ENCODE measurements around the gene NCAPG.
A peak's percentile ranks its signal among the peaks of the same experiment; 100 is the strongest.

Gene NCAPG

DNA sequence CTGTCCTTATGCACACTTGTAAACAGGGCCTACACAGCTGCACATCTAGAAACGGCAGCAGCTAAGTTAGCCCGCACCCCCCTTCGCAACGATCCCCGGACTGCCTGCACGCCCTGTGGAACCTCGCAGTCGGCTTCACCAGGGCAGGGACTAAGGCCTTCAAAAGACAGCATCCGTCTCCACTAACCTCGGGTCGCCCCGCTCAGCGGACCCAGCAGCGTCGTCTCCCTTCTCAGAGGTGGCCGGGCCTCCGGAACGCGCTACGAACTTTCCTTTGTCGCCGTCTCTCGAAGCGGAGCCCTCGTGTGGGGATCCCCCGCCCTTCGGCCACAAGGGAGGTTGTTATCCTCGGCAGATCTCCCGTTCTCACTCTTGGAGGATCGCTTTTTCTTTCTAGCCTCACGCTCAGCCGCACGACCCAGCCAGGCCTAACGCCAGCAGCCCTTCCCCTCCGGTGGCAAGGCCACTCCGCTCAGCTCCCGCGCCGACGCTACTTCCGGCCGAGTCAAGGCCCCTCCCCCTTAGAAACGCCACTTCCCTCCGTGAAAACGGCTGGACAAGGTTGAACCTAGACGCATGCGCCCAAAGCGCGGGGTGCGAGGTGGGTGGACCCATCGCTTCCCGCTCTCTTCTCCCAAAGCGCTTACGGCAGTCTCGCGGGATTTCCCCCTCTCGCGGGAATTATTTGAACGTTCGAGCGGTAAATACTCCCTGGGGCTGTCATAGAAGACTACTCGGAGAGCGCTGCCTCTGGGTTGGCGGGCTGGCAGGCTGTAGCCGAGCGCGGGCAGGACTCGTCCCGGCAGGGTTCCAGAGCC is at the start of gene NCAPG, which contains the start of gene DCAF16:
NCAPG (plus strand) TSS at position 720 of the 818 bp plus-strand sequence. CDS start 99 bp downstream, outside the sequence.
DCAF16 (minus strand) TSS at position 498 of the 818 bp plus-strand sequence. CDS start 6,616 bp downstream, outside the sequence.
- peak within 1 kb of the TSS; percentile 86 for H3K27ac ChIP-seq
- DNase-seq (ENCODE audit: low read depth, low spot score) = peak; percentile 93

- DNase-seq (ENCODE audit: low read depth, low spot score) = no peak
- no peak overlapping the region for H3K27ac ChIP-seq
These were observed 49.7 kb upstream of the NCAPG start for GRCh38 chr4:17761062-17761461.

DNA sequence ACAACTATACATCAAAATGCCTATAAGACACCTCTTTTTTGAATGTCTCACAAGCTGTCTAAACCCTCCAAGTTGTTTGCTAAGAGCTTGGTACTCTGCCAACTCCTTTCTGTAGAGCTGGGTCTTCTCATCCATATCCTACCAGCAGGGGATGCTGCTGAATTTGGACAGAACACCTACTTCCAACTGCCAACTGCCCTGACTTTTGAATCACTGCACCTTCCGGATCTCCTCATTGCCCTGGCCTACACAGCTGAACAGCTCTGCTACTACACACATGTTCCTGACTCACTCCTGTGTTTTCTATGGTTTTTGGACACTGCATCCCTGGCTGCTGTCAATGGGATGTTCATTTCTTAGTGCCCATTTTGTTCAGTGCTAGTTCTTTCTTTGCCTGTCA is 48.1 kb upstream of the NCAPG start:
- H3K27ac ChIP-seq = no peak overlapping the region
- peak; percentile 41 for DNase-seq (ENCODE audit: low read depth, low spot score)

- no peak overlapping the region for H3K27ac ChIP-seq
These were observed 47.4 kb upstream of the NCAPG start for GRCh38 chr4:17763416-17763815.

DNA sequence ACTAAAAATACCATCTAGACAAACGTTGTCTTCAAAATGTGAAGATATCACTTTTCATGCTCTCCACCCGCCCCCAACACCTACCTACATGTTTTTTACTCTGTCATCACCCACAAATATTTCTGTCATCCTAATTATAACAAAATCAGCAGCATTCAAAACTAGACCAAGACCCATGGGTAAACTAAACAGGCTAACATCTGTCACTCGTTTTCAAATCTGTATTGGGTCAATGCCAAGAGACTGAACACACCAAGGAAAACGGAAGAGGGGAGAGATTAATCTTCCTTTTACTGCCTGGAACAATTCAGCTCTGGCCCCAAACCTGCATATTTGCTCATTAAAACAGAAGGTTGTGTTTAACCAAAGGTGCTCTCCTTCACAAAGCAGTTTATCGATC is 46.8 kb upstream of the NCAPG start:
- no peak overlapping the region for H3K27ac ChIP-seq
- no peak for DNase-seq (ENCODE audit: low read depth, low spot score)

More at GRCh38 chr4:17763416-17763815, 47.4 kb upstream of the NCAPG start:
- no peak for DNase-seq (ENCODE audit: low read depth, low spot score)

- no peak for DNase-seq (ENCODE audit: low read depth, low spot score)
These were observed 45.1 kb upstream of the NCAPG start for GRCh38 chr4:17765514-17766286.

DNA sequence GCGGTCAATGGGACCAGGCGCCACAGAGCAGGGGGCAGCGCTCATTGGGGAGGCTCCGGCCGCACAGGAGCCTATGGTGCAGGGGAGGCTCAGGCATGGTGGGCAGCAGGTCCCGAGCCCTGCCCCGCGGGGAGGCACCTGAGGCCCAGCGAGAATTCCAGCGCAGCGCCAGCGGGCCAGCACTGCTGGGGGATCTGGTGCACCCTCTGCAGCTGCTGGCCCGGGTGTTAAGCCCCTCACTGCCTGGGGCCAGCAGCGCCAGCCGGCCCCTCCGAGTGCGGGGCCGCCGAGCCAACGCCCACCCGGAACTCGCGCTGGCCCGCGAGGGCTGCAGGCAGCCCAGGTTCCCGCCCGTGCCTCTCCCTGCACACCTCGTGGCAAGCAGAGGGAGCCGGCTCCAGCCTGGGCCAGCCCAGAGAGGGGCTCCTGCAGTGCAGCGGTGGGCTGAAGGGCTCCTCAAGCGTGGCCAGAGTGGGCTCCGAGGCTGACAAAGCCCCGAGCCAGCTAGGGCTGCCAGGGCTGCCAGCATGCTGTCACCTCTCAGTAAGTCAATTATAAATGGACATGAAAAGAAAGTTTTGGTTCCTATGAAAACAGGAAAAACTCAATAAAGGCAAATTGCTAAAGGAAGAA is 43.8 kb upstream of the NCAPG start:
- H3K27ac ChIP-seq = no peak overlapping the region
- no peak for DNase-seq (ENCODE audit: low read depth, low spot score)

More at GRCh38 chr4:17765514-17766286, 45.1 kb upstream of the NCAPG start:
- no peak overlapping the region for H3K27ac ChIP-seq

DNA sequence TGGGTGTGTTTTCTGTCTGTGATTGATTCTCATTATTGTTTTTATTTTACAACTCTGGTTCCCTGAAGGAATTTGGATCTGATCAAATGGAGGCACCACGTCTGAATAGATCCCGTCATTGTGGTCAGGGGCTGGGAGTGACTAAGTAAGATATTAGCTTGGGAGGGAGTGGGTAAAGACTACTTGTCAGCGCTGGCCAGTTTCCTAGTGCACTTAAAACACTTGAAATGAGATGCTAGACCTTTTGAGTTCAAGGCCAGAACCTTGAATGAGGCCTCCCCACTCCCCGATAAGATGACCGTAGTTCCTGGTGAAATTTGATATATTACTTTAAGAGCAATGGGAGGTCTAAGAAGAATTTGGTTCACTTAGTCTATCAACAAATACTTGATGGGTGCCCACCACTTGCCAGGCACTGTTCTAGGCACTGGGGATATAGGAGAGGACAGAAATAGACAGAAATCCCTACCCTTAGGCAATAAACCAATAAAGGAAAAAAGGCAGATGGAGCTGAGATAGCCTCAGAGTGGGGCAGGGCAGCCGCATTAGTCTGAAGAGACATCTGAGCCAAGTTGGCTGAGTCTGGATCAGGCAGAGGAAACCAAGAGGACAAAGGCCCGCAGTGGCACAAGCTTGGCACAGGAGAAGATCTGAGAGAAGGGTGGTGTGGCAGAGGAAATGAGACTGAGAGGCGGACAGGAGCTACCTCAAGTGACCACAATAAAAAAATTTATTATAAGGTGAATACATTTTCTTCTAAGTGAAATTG is 41.2 kb upstream of the NCAPG start:
- DNase-seq (ENCODE audit: low read depth, low spot score) = no peak
- no peak overlapping the region for H3K27ac ChIP-seq

GRCh38 chr4:17770845-17771244 is 39.9 kb upstream of the NCAPG start:
- peak; percentile 12 for DNase-seq (ENCODE audit: low read depth, low spot score)
- H3K27ac ChIP-seq = no peak overlapping the region

DNA sequence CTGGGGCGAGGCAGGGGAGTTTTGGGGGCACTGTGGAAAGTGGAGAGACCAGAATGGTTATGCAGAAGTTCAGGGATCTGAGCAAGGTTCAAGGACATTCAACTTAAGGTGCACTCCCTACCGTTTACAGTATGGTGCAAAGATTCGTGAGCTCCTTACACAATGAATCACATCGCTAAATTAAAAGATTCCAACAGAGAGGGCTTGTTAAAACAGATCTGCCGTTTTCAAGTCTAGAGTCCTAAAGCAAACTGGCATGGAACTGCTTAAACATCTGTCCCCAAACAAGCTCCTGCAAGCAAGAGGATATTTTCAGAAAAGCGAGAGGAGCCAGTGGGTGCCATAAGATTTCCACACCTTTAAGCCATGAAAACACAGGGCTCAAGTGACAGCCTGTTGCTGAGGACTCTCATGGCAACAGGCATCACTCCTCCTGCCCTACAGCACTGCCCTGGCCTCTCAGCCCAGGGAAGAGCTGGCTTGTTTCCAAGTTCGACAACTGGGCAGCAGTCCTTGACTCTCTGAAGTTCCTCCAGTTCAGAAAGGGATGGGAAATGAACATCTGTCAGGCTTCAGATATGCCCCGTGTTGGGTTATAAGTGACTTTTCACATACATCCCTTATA is 39.4 kb upstream of the NCAPG start:
- DNase-seq (ENCODE audit: low read depth, low spot score) = peak; percentile 10
- no peak overlapping the region for H3K27ac ChIP-seq

DNA sequence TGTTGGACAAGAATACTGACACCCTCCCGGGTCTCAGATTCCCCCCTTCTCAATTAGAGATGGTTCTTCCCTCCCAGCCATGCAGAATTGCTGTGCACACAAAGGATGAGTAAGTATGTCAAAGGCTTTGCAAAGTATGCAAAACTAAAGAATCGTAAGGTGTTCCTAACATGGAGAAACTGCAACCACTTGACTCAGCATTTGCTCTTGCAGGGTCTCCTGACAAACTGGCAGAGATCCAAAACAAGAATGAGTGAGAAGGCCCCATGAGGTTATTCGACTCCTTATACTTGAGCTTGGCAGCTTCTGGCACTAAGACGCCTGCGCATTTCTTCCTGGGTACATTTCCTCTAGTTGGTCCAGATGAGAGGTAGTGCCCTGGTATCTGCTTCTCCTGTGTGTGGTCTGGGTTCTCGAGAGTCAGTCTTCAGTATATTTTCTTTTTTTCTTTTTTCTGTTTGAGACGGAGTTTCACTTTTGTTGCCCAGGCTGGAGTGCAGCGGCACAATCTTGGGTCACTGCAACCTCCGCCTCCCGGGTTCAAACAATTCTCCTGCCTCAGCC is 37.6 kb upstream of the NCAPG start:
- no peak for DNase-seq (ENCODE audit: low read depth, low spot score)
- H3K27ac ChIP-seq = no peak overlapping the region

DNA sequence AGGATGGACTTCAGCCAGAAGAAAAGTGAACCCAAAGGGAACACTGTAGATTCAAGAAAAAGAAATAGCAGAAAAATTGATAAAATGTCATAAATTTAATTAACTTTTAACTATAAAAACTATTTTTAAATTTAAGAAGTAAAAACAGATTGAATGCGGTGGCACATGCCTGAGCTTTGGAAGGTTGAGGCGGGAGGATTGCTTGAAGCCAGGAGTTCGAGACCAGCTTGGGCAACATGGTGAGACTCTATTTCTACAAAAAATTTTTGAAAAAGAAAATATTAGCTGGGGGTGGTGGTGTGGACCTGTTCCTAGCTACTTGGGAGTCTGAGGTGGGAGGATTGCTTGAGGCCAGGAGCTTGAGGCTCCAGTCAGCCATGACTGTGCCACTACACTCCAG is 32.3 kb upstream of the NCAPG start:
- no peak overlapping the region for H3K27ac ChIP-seq
- DNase-seq (ENCODE audit: low read depth, low spot score) = no peak

DNA sequence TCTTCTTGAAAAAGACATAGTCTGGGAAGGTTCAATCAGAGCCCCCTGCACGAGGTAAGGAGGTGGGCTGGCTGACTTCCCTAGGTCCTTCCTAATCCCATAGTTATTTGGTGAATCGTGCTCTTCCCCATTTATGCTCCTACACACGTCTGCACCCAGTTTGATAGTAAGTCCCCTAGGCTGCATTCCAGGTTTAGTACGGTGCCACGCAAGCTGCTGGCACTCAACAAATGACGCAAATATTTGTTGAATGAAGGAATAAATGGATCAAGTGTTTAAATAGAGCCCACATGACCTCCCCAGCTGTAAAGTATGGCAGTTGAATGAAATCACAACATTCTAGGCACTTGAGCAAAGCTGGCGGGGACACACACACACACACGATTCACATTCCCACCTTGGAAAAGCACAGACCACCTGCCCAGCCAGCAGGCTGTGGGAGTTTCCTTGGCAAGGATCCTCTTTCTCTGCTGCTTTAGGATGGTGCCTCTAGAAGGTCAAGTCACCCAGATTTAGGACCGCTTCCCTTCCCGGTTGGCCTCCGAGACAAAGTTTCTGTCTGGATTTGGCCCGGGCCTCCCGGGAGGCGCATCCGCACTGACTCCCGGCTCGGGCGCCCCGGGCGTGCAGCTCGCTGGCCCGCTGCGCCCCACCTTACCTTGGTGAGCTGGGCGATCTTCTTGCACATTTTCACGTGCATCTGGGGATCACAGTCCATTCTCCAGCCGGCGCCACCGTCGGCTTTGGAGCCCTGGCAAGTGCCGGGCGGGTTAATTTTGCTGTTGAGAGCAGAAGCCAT is 30.1 kb upstream of the NCAPG start:
- no peak overlapping the region for H3K27ac ChIP-seq
- DNase-seq (ENCODE audit: low read depth, low spot score) = no peak

- no peak within 1 kb of the TSS for H3K27ac ChIP-seq
- no peak for DNase-seq (ENCODE audit: low read depth, low spot score)
These were observed 29.2 kb upstream of the NCAPG start, which contains the start of gene FAM184B for GRCh38 chr4:17781300-17782287. TSS of gene FAM184B (minus strand) at chr4:17781621. CDS start at chr4:17781299, 322 bp downstream.

DNA sequence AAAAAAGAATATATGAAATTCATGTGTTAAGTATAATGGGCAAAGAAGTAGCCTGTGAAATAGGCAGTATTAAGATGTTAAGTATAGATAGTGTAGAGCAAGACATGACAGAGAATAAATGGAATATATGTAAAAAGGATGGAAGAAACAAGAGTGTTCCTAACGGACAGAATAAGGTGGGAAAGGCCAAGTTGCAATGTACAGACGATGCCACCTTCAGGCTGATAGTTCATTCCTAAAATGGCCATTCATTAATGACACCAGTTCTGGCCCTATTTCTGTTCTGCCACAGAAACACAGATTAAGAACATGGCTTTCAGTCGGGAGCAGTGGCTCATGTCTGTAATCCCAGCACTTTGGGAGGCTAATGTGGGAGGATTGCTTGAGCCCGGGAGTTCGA is 24.9 kb upstream of the NCAPG start:
- no peak for DNase-seq (ENCODE audit: low read depth, low spot score)
- H3K27ac ChIP-seq = no peak overlapping the region

DNA sequence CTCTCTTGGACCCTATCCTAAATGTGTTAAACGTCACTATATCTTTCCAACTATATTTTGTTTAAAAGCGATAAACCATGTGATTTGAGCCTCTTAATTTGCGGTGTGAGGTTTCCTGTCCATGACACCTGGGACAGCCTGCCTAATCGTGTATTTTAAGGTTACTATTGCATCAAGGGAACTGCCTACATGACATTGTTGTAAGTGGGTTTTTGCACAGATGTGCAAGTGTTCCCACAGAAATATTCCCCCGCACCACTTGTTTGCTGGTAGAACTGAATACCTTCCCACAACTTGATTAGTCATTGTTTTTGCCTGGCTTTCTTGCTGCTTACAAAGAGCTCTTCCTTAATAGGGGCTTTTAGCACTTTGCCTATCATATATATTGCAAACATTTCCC is 24.2 kb upstream of the NCAPG start:
- no peak overlapping the region for H3K27ac ChIP-seq
- no peak for DNase-seq (ENCODE audit: low read depth, low spot score)

DNA sequence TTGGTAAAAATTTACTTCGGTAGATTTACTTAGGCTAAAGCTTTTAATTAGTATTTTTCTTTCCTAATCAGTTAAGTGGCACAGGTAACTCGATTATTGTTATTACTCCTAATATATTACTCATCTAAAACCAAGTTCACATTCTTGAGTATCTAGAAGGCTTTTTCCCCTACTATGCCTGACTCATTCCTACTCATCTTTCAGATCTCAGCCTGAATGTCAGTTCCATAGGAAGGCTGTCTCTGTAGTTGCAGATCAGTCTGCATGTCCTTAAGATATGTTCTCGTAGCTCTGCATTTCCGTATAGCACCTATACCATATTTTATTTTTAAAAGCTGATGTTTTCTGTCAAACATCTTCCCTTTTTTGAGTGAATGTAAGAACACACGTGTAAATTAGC is 23.5 kb upstream of the NCAPG start:
- no peak overlapping the region for H3K27ac ChIP-seq
- no peak for DNase-seq (ENCODE audit: low read depth, low spot score)
